ENCODE measurements around the gene C10orf143.

Gene C10orf143

DNA sequence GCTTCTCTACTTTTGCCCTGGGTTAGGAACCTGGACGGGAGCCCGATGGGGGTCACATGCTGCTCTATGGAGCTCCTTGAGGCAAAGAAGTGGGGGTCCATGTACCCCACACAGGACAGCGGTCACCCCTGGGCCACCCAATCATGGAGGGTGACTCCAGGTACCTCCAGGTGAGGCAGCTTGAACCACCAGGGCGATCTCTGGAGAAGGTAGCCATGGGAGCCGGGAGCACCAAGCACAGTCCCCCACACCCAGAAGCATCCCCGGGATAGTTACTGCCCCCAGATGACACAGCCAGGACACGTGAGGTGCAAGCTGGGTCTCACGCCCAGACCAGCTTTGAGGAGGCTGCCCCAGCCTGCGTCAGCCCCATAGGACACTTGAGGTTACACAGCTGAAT, 58.4 kb downstream of the C10orf143 start:
- DNase-seq (ENCODE audit: low read depth): no peak

DNA sequence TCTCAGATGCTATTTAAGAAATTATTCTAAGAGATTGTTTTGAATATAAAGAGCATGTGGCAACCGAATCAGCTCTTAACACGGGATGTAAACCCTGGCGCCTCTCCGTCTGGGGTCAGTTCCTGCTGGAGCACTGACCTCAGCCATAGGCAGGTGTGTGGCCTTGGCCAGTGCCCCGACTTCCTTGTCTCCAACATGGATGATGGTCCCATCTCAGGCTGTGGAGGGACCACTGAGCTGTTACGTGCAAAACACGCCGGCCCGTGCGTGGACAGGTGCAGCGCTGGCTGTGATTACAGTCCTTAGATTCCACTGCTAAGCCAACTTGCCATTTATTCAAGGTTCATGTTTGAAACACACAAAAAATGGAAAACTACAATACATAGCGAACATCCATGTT, 59.9 kb downstream of the C10orf143 start:
- DNase-seq (ENCODE audit: low read depth): no peak

DNA sequence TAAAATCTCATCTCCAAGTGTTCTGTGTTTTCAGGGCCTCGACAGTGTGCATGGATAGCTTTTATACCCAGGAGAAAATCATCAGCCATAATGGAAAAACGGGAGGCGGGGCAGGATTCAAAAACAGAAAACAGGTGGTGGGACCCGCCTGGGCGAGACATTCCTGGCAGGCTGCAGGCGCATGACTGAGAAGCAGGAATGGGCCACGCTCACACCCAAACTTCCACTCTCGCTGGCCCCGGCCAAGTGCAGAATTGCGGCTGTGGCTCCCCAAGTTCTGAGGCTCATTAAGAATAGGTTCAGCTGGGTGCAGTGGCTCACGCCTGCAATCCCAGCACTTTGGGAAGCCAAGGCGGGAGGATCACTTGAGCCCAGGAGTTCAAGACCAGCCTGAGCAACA, 60.6 kb downstream of the C10orf143 start:
- DNase-seq (ENCODE audit: low read depth): no peak

DNA sequence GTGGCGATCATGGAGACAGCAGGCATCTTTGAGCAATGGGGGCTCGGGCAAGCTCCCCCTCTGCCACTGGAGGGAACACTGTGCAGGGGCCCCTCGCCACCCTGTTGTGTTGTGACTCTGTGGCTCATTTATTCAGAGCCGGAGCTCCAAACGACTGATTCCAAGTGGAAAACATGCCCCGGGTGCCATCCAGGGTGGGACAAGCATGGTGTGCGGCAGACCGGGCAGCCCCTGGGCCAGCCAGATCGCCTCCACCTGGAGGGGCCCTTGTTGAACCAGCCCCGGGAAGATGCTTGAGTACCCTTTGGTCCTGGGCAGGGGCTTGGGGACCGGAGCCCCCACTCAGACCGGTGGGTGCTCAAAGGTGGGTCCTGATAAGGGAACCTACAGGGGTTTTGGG, 61.4 kb downstream of the C10orf143 start:
- DNase-seq (ENCODE audit: low read depth): no peak

DNA sequence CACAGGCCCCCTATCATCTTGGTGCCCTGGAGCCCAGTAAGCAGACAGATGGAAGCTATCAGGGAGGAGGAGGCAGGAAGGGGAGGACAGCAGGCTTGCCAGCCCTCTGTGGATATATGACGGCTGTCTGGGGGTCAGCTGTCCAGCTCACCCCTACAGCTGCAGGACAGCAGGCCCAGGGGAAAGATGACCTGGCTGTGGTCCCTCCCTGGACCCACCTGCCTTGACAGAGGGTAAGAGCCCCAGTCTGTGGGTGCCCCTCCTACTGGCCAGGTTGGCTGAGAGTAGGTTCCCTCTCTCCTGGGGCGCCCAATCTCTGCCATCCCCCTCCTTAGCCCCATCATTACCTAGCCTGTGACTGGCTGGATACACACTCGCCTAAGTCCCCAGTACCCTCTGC, 62.5 kb downstream of the C10orf143 start:
- no peak for DNase-seq (ENCODE audit: low read depth)

DNA sequence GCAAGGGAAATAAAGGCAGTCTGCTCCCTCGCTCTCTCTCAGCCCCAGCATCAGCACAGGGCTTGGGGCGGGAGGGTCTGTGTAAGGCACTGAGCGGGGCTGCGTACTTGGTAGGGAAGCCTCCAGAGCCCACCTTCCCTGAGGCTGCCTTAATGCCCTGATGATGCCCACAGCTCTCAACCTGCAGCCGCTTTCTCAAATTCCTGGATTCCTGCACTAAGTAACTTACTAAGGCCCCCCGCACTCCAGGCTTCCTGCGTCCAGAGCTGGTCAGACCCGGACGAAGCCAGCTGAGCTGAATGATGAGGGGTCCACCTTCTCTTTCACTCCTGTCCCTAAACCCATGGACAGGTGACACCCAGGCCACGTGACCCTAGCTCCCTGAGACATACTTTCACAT, 63.3 kb downstream of the C10orf143 start:
- DNase-seq (ENCODE audit: low read depth): no peak

DNA sequence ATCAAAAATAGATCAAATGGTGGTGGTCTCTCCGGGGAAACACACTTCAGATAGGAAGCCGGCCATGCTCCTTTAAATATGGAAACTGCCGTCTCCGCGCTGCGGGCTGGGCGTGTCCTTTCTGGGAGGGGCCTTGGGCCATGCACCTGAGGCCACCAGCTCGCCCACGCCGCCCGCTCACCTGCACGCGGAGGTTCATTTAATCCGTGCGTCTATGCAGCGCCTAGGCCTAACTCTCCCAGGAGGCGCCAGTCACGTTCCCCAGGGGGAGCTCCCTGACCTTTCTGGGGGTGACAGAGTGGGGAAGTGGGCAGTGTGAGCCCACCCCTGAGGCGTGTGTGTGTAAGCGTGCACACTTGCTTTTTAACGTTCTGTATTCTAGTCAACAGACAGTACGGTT, 64.0 kb downstream of the C10orf143 start:
- no peak for DNase-seq (ENCODE audit: low read depth)

DNA sequence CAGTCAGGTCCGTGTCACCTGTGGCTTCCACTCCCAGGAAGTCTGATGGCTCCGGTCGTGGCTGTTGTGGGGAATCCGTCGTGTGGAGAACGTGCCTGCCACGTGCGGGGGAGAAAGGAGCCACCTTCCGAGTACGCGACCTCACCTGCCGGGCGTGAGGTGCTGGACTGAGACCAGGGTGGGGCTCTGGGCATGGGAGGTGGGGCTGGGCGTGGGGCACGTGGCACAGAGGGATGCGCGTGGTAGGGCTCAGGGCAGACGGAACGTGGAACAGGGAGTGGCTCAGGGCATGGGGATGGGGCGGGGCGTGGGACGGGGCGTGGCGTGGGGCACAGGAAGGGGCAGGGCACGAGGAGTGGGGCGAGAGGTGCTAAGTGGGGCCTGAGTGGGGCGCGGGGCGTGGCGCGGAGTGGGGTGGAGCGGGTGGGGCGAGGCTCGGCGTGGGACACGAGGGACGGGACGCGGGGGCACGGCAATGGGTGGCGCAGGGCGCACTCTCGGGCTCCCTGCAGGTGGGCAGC, 64.8 kb downstream of the C10orf143 start:
- DNase-seq (ENCODE audit: low read depth): no peak

DNA sequence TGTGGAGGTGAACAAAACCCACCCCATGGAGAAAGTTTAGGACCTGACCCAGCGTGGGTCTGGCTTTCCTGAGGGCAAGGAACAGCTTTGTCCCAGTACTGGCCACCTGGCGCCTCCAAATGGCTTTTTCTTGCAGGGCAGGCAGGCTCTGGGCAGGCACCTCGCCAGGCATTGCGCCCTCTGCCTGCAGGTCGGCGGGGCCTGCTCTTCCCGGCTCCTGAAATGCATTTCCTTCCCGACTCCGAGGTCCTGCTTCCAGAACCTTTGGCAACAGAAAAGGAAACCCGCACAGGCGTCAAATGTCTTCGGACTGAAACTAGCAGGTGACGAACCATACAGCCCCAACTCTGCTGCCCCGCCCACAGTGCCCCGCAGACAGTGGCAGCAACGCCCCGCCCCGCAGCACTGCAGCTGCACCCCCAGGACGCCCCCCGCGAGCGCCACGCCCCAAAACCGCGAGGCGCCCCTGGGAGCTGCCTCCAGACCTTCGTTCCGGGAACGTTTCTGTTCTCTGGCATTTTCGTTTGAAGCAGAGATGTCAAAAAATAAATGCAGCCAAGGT, 65.5 kb downstream of the C10orf143 start:
- DNase-seq (ENCODE audit: low read depth): no peak

DNA sequence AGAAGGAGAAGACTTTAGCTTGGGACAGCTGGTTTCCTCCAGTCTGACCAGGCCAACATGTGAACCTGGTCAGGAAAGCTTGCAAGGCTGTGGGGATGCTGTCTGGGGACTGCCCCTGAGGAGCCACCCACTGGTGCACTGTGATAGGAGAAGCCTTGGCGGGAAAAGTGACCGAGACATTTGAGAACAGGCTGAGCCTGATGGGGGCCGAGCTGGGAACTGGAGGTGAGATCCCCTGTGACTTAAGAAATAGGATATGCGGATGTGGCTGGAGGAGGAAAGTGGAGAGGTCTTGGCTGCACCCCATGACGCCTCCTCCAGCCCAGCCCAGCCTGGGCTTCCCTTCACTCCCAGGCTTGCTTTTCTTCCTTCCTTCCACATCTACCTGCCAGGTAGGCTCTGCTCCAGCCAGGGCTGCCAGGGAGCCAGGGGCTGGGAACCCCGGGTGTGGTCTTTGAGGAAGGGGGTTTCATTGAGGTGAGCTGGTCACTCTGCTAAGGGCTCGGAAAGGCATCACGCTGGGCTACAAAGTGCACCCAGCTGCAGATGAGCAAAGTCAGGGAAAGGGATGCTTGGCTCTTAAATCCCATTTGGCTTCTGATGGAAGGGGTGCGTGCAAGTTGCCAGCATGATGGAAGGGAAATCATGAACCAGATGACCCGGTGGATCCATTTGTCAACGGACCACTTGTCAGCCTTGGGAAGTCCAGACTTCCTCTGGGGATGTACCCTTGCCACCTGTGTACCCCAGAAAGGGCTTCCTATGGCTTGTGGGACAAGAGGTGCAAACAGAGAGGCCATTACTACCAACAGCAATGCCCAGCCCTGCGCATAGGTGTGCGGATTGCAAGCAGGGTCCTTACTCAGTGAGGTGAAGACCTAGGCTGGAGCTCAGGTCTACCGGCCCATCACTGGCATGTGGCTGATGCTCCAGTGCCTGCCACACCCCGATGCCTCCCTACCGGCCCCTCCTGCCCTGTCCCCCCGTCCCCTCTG, 66.3 kb downstream of the C10orf143 start:
- no peak for DNase-seq (ENCODE audit: low read depth)

DNA sequence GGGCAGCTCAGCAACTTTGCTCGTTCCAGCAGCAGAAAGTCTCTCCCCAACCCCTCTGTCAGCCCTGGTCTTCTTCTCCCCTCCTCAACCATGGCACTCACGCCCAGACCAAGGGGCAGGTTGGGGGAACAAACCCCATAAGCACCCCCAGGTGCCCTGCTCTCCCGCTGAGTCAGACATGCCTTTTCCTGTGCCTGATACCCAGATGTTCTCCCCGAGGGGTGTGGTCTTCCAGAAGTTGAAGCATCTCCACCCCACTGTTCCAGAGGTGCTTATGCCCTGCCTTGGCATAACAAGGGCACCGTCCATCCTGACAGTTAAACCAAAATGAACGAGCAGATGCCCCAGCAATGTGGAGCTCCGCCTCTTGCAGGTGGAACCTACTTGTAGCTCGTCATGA, 67.1 kb downstream of the C10orf143 start:
- DNase-seq (ENCODE audit: low read depth): no peak

DNA sequence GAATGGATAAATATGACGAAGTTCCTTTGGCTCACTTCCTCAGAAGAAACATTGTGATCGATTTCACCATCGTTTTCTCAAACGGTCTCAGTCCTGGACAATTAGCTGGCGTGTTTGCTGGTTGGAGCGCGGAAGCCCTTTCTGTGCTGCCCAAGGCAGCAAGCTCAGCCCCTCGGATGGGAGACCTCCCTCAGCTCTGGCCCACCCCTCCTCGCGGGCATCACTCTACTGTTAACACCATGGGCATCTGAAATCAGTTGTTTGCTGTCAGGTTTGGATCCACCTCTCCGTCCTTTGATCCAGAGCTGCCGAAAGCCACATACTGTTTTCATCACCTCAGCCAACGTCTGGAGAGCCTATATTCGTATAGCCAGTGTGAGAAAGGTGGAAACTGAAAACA, 68.2 kb downstream of the C10orf143 start:
- no peak for DNase-seq (ENCODE audit: low read depth)

DNA sequence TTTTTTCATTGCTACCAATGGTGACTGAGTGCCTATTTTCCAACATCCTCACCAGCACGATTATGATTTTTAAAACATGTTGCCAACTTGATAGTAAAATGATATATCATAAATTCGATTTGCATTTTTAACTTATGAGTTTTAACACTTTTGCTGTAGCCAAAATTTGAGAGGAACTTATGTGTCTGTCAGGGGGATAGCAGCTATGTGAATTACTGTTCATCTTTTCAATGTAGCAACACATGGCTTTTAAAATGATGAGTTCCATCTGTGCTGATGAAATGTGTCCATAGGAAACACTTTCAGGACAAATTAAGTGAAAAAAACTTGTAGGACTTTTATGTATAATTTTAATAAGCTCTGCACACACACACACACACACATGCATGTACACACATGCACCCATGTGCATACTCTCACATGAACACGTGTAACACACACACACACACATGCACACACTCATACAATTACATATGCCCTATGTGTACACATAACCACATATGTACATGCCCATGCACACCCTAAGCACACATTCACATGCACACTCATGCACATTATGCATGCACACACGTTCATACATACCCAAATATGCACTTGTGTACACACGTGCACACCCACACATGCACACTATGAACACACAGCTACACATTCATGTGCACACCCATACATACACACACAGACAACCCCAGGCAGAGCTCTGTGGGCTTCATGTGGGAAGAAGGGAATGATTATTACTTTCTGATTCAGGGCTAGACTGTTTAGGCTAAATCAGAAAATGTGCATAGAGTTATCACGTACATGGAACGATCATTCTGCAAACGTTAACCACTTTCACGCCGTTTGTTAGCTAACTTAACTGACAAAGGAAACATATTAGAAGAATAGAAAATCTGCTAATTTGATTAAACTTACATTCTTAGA, 68.9 kb downstream of the C10orf143 start:
- no peak for DNase-seq (ENCODE audit: low read depth)

DNA sequence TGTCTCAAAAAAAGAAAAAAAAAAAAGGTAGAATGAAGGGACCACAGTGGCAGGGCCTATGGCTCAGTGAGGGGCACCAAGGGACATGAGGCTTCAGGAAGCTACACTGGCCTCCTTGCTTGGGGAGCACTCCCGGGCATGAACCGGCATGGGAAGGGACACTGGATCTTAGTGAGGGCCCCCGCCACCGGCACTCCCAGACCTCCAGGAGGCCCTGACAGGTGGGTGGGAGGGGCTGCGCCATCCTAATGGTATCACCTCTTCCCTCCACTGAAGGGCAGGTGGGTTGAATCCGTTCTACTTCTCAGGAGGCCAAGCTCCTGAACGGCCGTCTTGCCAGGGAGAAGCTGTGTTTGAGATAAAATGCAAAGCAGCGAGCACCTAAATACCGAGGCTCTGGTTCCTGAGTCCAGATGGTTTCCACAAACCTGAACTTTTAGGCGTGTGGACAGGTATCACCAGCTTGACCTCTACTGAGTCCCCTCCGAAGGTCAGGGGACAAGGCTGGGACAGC, 69.8 kb downstream of the C10orf143 start:
- no peak for DNase-seq (ENCODE audit: low read depth)

DNA sequence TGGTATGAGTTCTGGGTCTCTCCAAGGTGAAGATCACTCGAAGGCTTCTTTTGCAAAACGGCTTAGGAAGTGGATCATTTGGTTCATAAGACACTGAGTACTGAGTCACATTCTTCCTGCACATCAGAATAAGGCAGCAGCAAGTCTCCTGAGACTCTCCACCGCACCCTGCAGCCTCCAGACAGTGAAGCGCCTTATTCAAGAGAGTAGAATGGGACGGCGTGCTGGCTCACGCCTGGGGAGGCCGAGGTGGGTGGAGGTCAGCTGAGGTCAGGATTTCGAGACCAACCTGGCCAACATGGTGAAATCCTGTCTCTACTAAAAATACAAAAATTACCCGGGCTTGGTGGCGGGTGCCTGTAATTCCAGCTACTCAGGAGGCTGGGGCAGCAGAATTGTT, 70.3 kb downstream of the C10orf143 start:
- no peak for DNase-seq (ENCODE audit: low read depth)

DNA sequence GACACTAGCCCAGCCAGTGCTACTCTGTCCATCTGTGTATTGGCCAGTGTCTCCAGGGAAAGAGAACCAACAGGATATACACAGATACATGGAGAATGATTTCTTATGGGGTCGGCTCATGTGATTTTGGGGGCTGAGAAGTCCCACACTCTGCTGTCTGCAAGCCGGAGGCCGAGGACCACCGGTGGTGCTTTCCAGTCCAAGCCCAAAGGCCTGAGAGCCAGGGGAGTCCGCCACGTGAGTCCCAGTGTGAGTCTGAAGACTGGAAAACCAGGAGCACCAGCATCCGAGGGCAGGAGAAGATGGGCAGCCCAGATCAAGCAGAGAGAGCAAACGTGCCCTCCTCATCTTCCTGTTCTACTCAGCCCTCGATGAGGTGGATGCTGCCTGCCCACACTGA, 71.5 kb downstream of the C10orf143 start:
- DNase-seq (ENCODE audit: low read depth): no peak

DNA sequence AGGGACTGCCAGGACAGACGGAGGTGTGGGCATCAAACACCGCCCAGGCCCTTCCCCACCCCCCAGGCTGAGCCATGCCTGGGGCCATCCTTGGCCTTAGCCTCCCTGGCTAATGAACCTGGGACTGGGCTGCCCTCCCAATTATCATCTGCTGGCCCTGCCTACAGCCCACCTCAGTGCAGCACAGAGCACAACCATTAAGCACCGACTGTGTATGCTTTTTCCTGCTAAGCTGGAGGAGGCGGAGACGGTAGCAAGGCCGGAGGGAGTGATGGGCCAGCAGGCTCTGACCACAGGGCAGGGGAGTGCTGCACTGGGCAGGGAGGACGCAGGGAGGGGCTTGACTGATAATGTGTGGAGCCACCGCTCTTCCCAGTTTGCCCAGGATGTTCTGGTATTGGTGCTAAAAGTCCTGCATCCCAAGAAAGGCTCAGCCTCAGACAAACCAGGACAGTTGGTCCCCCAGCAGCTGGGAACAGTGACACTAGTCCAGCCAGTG, 72.0 kb downstream of the C10orf143 start:
- no peak for DNase-seq (ENCODE audit: low read depth)

DNA sequence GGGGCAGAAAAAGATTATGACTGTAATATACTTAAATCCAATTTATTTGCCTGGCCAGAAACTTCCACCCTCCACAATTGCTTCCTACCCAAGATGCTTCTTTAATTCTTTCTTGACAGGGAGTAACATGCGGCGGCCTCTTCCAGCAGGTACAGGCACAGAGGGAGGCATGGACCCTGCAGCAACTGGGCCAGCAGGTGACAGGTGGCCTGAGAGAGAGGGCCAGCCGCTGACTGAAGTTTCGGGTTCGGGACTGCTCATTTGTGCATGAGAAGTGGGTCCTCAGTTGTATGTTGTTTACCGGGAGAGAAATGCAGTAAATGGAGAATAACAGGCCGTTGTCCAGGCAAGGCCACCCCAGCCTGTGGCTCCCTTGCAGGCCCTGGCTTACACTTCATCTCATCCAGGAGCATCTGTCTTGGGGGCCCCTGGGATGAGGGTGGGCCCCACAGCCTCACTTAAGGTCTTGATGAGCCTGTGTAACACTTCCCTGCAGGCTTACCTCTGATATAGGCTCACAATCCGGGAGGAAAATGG, 72.5 kb downstream of the C10orf143 start:
- DNase-seq (ENCODE audit: low read depth): no peak

DNA sequence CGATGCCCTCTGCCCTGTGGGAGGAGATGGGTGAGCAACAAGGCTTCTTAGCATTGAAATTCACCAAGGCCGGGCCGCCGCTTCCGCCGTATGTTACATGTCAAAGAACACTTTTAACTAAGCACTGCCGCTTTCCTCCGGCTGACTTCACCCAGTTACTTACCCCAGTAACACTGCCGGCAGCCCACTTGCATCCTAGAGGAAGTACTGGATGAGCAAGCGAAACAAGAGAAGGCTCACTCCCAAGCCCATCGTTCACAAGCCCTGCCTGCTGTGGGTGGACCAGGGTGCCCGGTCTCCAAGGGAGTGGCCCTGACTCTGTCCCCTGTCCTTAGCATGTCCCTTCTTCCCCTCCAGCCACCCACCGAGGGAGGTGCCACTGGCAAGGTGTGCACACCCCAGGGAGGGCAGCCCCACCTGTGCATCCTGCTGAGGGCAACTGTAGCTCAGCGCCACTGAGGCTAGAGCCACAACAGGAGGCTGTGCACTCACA, 73.4 kb downstream of the C10orf143 start:
- DNase-seq (ENCODE audit: low read depth): no peak

DNA sequence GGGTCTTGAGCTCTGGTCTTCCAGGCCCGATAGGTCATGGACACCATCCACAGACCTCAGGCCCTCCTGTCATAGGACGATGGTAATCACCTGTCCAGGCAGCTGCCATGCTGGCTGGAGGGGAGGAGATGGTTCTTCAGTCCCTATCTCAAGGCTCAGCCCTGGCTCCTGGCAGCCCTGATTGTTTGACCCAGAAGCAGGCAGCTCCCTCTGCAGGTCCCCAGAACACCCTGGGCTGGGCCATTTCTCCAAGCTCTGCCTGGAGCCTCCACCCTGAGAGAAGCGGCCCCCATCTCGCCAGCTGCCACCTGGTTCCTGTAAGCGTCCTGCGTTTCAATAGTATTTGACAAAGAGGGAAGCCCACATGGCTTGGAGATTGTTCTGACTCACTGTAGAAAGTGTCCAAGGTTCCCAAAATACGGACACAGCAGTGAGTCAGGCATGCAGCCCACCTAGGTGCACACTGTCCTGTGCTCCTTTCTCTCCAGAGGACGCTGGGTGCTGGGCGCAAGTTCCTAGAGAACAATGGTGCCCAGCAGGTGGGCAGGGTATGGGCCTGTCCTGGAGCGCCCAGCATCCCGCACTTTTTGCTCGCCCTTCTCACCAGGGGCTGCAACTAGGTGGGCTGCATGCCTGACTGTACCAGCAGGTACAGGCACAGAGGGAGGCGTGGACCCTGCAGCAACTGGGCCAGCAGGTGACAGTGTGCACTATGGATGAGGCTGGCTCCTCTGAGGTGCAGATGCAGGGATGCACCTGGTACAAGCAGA, 74.1 kb downstream of the C10orf143 start:
- DNase-seq (ENCODE audit: low read depth): no peak

DNA sequence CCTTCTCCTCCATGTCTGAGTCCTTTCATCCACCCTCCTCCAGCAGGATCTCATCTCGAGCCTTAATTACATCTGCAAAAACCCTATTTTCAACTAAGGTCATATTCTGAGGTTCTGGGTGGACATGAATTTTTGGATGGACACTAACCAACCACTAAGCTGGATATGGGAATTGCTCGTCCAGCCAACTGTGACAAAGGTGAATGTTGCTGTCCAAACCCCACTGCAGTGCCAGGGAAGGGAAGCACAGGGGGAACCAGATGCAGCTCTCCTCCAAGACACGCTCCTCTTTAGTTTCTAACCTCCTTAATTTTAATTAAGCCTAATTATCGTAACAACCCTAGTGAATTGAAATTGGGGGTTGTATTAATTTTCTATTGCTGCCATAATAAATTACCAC, 81.4 kb downstream of the C10orf143 start:
- DNase-seq (ENCODE audit: low read depth): no peak

Measured in activated T-helper 1 cell treated with Interleukin-2 at 50 U/mL for 16 hours (primary cell).